Endodermal cell (in vitro differentiated cells): ENCODE data around the gene NT5C2. TPM values are rescaled to one million over a fixed set of nuclear protein-coding genes. Genes with fewer than 3 reads are reported as not detected.

ENCODE experiments used
- DNase-seq: peaks from one replicate; pipeline ENCODE4 v3.0.0-alpha.2; 2017
- H3K27ac ChIP-seq: 2 replicates; pipeline ENCODE4 v1.5.1; 2013; ENCODE audit warnings: mild to moderate bottlenecking, low read depth, low read length, moderate library complexity
- H3K27me3 ChIP-seq: 2 replicates; pipeline ENCODE4 v1.6.1; 2013; ENCODE audit warnings: mild to moderate bottlenecking, low read length, moderate library complexity; ENCODE audit not compliant: insufficient read depth, control insufficient read depth, poor library complexity, severe bottlenecking
- H3K36me3 ChIP-seq: 2 replicates; pipeline ENCODE4 v1.7.0; 2013; ENCODE audit warnings: mild to moderate bottlenecking, low read length, moderate library complexity; ENCODE audit not compliant: control insufficient read depth, insufficient read depth
- H3K4me1 ChIP-seq: one replicate; pipeline ENCODE4 v1.7.0; 2013; ENCODE audit warnings: low read length; ENCODE audit not compliant: control insufficient read depth, insufficient read depth
- H3K4me3 ChIP-seq: 2 replicates; pipeline ENCODE4 v1.5.1; 2013; ENCODE audit warnings: mild to moderate bottlenecking, low read length, moderate library complexity
- H3K9ac ChIP-seq: 2 replicates; pipeline ENCODE4 v1.6.1; 2013; ENCODE audit warnings: mild to moderate bottlenecking, low read length, moderate library complexity; ENCODE audit not compliant: poor library complexity, severe bottlenecking; ENCODE audit errors: extremely low read depth
- H3K9me3 ChIP-seq: 2 replicates; pipeline ENCODE4 v1.6.1; 2013; ENCODE audit warnings: mild to moderate bottlenecking, low read length, moderate library complexity; ENCODE audit not compliant: control insufficient read depth
- H3K27ac Mint-ChIP-seq: 2 replicates; pipeline ENCODE4 v1.8.0; 2020; ENCODE audit warnings: mixed read lengths
- H3K27me3 Mint-ChIP-seq: 2 replicates; pipeline ENCODE4 v1.8.0; 2021; ENCODE audit warnings: mild to moderate bottlenecking, mixed read lengths; ENCODE audit not compliant: insufficient read depth
- H3K36me3 Mint-ChIP-seq: 2 replicates; pipeline ENCODE4 v1.8.0; 2020; ENCODE audit warnings: low read depth, mixed read lengths
- H3K4me1 Mint-ChIP-seq: 2 replicates; pipeline ENCODE4 v1.8.0; 2020; ENCODE audit warnings: mixed read lengths
- H3K4me3 Mint-ChIP-seq: 2 replicates; pipeline ENCODE4 v1.8.0; 2020; ENCODE audit warnings: mild to moderate bottlenecking, moderate library complexity, mixed read lengths
- H3K9me3 Mint-ChIP-seq: 2 replicates; pipeline ENCODE4 v1.8.0; 2020; ENCODE audit warnings: mild to moderate bottlenecking, mixed read lengths
- WGBS, 2 experiments: methylation state at CpG; one replicate each; pipeline versions ENCODE4 v1.1.5 to v1.1.7; 2013; ENCODE audit warnings: missing lambda C conversion rate in 2 of 2, mixed read lengths in 1 of 2; ENCODE audit not compliant: insufficient coverage in 1 of 2, insufficient read length in 1 of 2; 5-methylcytosine and 5-hydroxymethylcytosine counted together
- total RNA-seq, 2 donors: library from RNA; stranded (reverse); fragmentation: NEBNext Ultra II Directional in 1 of 2; extraction: Animal tissue kit (Norgen Biotek cat#: 25700) in 1 of 2; gene quantifications; 2 replicates in 1 of 2; 3 replicates in 1 of 2; pipeline ENCODE4 v1.2.1, GENCODE V29; 2021
- TF ChIP-seq, protein P1 (sequence below): fragments of 200-600 bp; sonication (generic); conservative IDR thresholded peaks from 2 replicates; pipeline ENCODE4 v1.5.0; 2021; ENCODE audit warnings: antibody characterized with exemption, mild to moderate bottlenecking

Gene NT5C2
- total RNA-seq, 2 donors from 2014 or later = 122 to 148 TPM

DNA sequence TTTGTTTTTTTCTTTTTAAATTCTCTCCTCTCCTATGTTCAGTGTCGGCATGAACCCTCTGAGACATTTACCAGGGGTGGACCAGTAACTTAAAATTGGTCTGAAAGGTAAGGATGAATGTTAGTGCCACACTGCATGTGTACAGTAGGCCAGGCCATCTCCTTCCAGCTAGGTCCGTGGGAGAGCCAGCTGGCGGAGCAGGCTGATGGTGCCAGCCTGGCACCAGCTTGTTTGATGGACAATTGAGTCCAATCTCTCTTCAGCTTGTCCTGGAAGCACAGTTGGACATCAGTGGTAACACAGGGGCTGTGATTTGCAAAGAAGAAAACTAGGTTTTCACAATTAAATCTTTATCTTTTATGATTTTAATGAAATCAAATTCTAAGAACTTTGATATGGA, 138.5 kb downstream of the NT5C2 start:
- H3K27me3 Mint-ChIP-seq = no peaks in the 10 kb centered on the region

DNA sequence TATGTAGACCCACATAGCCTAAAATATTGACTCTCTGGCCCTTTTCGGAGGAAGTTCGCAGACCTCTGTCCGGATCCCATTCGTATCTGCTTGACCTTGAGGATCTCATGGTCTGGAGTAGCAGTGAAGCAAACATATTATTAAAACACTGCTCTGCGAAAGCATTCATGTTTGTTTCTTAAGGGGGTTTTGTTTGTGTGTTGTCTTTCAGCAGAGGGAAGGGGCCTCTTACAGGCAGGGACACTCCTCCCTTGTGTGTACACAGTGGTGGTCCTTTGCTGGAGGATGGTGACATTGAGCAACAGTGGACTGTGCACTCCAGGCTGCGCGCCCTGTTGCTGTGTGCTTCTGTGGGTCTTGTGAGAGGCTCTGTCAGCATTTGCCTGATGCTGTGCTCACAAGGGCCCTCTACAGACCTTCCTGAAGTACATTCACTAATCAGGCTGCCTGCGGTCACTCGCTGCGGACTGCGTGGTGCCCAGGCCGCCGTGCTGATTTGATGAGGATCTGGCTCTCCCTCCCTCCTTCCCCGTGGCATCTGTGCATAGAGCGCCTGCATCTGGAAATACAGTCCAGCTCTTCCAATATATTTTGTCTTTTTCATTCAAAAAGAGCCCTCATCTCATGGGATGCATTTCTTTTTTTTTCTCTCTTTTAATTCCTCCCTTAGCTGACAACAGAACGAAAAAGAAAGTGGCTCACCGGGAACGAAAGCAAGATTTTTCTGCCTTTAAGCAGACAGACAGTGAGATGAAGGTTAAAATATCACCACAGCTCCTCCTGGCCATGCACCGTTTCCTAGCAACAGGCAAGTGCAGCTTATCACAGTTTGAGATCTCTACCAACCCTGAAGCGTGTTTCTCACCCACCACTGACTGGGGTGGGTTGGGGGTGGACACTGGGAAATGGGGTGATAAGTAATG, 139.2 kb downstream of the NT5C2 start:
- 42 to 66% methylated on average over 10 to 20 of the region's 20 CpGs for WGBS, 2 experiments
- no peaks in the 10 kb centered on the region for H3K27me3 ChIP-seq

More for the DNA sequence above, 138.5 kb downstream of the NT5C2 start:
- TF ChIP-seq, protein P1, sequence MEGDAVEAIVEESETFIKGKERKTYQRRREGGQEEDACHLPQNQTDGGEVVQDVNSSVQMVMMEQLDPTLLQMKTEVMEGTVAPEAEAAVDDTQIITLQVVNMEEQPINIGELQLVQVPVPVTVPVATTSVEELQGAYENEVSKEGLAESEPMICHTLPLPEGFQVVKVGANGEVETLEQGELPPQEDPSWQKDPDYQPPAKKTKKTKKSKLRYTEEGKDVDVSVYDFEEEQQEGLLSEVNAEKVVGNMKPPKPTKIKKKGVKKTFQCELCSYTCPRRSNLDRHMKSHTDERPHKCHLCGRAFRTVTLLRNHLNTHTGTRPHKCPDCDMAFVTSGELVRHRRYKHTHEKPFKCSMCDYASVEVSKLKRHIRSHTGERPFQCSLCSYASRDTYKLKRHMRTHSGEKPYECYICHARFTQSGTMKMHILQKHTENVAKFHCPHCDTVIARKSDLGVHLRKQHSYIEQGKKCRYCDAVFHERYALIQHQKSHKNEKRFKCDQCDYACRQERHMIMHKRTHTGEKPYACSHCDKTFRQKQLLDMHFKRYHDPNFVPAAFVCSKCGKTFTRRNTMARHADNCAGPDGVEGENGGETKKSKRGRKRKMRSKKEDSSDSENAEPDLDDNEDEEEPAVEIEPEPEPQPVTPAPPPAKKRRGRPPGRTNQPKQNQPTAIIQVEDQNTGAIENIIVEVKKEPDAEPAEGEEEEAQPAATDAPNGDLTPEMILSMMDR = no peak
- Histone ChIP-seq H3K9me3 (no peaks in the 10 kb centered on the region), H3K4me3 (no peak overlapping the region), H3K4me1 (no peaks in the 10 kb centered on the region), H3K27ac (no peak overlapping the region), H3K27me3 (no peaks in the 10 kb centered on the region), H3K9ac (no peak overlapping the region), H3K36me3 (no peaks in the 10 kb centered on the region)
- DNase-seq = no peak
- no peaks in the 10 kb centered on the region for H3K9me3 Mint-ChIP-seq
- WGBS, 2 experiments = 83 to 89% methylated on average over 1 to 3 of the region's 3 CpGs
- no peak overlapping the region for H3K4me3 Mint-ChIP-seq
- H3K4me1 Mint-ChIP-seq = peaks cover 6% of the 10 kb centered on the region
- peaks cover 6% of the 10 kb centered on the region for H3K36me3 Mint-ChIP-seq
- no peak overlapping the region for H3K27ac Mint-ChIP-seq

DNA sequence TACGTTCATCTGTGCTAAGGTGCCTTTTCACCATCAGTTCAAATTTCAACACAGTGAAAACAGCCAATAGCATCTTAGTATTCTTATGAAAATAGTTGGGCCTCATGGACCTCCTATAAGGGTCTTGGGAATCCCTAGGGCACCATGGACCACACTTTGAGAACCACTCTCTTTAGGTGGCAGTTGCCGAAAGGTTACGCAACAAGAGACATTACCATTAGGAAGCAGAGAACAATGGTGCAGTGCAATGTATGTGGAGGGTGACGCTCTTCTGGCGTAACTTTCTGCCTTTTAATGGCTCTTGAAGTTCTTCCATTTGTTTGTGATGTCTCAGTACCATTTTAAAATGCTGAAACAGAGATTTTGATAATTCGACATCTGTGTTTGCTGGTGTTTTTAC, 143.8 kb downstream of the NT5C2 start:
- no peaks in the 10 kb centered on the region for H3K36me3 ChIP-seq
- Mint-ChIP-seq H3K36me3 (no peaks in the 10 kb centered on the region), H3K27me3 (no peaks in the 10 kb centered on the region), H3K9me3 (no peaks in the 10 kb centered on the region), H3K4me1 (peaks cover 13% of the 10 kb centered on the region), H3K27ac (no peak overlapping the region), H3K4me3 (no peak overlapping the region)
- no peak for DNase-seq
- no peak overlapping the region for H3K4me3 ChIP-seq
- TF ChIP-seq, protein P1 = no peak
- H3K9ac ChIP-seq = no peak overlapping the region
- 86 to 92% methylated on average over 5 to 6 of the region's 6 CpGs for WGBS, 2 experiments
- no peaks in the 10 kb centered on the region for H3K27me3 ChIP-seq
- no peaks in the 10 kb centered on the region for H3K4me1 ChIP-seq
- H3K27ac ChIP-seq = no peak overlapping the region
- H3K9me3 ChIP-seq = no peaks in the 10 kb centered on the region

More for the DNA sequence above, 139.2 kb downstream of the NT5C2 start:
- DNase-seq = peak; percentile 85
- Histone ChIP-seq H3K9ac (no peak overlapping the region), H3K9me3 (no peaks in the 10 kb centered on the region), H3K4me1 (no peaks in the 10 kb centered on the region), H3K4me3 (no peak overlapping the region), H3K36me3 (no peaks in the 10 kb centered on the region), H3K27ac (no peak overlapping the region)
- TF ChIP-seq, protein P1 = peak; percentile 71
- H3K4me1 Mint-ChIP-seq = peaks cover 6% of the 10 kb centered on the region
- no peak overlapping the region for H3K4me3 Mint-ChIP-seq
- peaks cover 6% of the 10 kb centered on the region for H3K36me3 Mint-ChIP-seq
- no peaks in the 10 kb centered on the region for H3K9me3 Mint-ChIP-seq
- H3K27ac Mint-ChIP-seq = no peak overlapping the region
- H3K27me3 Mint-ChIP-seq = no peaks in the 10 kb centered on the region
